Left kidney (tissue), 2 donors: Measurements from ENCODE around the gene POLR3GL. TPM values are rescaled to one million over a fixed set of nuclear protein-coding genes. Genes with fewer than 3 reads are reported as not detected.

Experiments used
- DNase-seq: peaks from one replicate; pipeline ENCODE4 v3.0.0-alpha.2; 2013
- polyA plus RNA-seq: library from polyadenylated mRNA; unstranded; fragments of 120-200 nt; gene quantifications from one replicate; pipeline ENCODE4 v1.2.1, GENCODE V29; 2013; ENCODE audit not compliant: insufficient read length

POLR3GL gene
- polyA plus RNA-seq, 1 donor: 33.4 TPM

- DNase-seq: no peak
Observed at GRCh38 chr1:145991735-145992412, 27.4 kb downstream of the POLR3GL start.

GRCh38 chr1:145992502-145992936, 28.0 kb downstream of the POLR3GL start:
- DNase-seq: no peak

- DNase-seq: no peak
Observed at GRCh38 chr1:145992958-145993617, 28.6 kb downstream of the POLR3GL start.

DNA sequence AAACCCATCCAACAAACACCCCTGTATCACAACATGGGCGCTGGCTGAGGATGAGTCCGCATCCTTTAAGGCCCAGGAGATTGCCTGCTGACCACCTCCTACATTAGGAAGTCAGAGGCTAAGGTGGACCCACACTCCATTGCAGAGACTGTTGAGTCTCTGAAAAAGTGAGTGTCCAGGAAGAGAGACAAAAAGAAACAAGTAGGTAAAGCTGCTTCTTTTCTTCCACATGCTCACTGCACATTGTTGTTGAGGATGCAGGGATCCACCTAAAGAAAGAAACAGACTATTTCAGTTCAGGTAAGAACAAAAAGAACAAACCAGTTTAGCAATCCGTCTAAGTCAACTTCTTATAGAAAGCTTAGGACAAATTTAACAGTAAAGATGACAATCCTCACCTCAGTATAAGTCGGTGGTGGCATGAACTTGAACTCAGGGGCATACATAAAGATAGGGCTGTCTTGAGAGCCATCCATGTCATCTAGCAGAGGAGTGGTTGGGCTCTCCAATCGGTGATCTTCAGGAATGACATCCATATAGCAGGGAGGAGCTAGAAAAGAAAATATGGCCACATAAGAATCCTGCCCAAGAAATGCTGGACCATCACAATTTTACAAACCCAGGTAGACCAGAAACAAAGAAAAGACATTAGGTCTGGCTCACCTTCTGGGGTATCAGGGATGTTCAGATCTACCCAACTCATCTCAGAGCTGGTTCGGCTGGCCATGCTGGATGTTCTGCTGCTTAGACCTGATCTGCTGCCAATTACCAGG, 29.3 kb downstream of the POLR3GL start:
- DNase-seq: no peak

DNA sequence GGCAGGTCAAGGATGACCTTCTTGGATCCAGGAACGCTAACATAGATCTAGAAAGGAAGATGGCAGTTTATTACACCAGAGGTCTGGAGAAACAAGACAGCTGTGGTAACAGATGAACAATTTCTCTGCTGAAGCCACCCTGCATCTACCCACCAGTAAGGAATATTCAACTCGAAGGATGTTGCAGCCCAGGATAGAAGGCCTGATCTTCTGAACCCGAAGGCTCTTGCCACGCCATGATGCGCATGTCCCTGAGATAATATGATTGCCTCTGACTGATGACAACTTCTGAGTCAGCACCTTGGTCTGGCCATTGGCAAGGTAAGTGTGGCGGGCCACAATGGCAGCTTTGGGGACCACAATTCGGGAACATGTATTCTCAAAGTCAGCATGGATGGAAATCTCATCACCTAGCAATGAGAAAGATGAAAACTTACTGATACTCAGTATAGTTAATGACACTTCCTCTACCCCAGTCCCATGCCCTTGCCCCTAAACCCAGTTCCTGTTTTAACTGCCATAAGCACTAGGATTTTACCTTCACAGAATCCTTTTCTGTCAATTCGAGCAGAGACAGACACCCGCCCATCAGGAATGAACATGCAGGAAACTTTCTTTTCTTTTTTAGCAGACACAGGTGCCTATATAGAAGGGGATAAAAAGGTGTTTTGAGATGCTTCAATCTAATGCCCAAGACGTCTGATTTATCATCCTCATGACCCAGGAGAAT, 30.1 kb downstream of the POLR3GL start:
- DNase-seq: no peak

DNA sequence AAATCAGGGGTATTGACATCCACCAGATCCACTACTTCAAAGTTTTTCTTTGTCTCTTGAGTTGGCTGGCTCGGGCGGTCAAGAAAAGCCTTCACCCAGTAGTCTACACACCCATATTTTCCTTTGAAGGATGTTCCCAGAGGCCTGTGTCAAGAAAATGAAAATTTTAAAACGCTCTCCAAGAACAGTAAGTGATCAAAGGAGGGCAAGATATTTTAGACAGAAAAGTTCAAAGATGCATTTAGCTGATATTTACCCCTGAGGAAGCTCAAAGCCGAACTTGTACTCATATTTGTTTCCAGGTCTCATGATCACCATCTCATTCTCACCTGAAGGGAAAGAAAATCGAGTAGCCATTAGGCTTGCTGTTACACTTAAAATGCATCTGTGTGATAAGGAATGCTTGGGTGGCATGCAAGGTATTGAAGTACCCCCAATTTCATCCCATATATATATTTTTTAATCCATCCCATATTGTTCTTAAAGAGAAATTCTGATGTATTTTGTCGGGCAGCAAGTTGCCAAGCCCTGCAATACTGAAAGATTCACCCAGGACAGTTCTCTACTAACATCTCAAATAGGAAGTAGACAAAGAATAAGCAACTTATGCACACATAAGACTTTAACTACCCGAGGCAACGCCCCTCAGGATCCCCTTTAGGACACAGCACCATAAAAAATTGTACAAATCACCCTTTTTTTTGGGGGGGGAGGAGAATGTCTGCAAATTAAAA, 30.8 kb downstream of the POLR3GL start:
- no peak for DNase-seq

DNA sequence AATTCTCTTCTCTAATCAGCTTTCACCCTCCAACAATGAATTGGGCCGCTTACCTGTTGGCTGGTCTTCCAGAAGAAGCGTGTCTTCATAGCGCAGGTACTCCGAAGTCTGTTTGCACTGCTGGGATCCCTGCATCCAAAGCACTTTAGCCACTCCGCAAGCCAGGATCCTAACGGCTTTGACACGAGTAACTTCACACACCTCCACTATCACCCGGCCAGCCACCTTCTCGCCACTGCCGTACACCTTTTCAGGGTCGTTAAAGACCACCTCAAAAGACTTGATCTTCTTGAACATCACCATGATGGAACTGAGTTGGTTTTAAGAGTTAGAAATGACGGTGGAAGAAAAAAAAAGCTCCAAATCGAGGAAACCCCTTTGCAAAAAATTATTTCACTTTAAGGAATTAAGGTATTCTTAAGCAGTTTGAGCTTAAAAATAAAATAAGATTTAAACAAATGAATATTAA, 31.5 kb downstream of the POLR3GL start:
- DNase-seq: no peak

GRCh38 chr1:145996433-145997015, 32.0 kb downstream of the POLR3GL start, which contains the start of gene TXNIP:
TXNIP (minus strand) TSS chr1:145996579; CDS start chr1:145996266, 313 bp downstream.
- peak; percentile 99 for DNase-seq

DNA sequence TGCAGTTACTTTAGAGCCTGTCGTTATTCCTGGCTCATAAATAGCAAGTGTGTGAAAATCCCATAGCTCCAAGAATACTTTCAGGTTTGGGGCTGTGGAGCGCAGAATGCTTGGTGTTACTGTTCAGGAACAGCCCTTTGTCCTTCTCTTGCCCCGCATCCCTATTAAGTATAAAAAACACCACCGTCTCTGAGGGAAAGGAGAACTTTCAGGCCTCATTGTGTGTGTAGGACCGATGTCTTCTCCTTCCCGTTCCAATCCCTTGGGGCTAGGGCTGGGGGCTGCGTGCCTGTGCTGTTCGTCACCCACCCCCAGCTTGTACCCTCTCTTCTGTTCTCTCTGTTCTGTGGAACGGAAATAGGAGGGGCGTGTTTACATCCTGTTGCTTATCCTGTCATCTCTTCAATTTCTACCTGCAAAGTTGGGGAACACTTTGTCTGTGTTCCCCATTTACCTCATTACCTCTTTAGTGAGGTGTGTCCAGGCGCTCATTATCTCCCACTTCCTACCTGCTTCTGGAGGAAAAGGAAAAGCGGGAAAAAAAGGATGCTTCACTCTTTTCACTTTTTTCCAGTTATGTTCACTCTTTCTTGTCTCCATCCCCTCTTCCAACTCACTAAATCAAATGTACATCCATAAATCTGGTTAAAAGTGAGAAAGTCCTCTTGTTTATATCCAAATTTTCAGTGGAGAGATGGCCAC, 32.7 kb downstream of the POLR3GL start:
- DNase-seq: peak; percentile 37

DNA sequence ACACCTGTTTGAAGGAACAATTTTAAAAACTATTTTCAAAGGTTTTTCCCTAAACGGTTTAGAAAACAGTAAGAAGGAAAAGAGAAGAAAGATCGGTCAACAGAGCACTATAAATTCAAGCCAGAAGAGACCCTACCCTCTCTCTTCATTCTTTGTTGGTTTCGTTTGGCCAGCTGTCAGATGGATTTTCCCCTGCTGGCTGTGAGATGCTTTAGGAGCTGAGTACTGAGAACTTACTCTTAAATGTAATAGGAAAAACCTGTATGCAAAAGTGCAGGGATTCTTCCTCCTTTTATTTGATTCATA, 33.2 kb downstream of the POLR3GL start:
- DNase-seq: peak; percentile 54

DNA sequence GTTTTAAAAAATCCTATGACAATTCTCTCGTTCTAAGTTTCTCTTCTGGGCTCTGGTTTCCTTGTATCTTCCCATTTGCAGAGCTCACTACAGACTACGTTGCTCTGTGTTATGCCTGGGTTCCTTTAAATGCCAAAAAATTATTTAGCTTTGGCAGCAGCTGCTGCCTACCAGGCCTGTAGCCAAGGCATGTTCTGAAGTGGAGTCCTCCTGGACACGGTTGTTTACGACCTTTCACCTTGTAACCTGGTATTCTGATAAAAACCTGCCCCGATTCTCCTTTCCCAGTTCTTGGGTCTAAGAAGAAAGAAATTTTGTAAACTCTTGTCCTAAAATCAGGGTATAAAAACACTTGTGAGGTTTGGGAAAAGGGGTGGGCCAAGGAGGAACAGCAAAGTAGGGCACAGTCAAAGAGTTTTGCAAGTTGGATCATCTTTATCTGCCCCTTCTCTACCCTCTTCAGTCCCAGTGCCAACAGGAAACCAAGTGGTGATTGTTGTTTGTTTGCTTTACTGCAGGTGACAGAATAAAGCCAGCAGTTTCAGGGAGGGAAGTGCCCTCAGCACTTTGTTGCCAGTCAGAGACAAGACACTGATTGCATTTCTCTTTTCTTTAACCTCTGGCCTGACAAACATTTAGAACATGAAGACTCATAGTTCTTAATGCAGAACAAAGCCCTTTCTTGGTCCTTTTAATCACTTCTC, 35.0 kb downstream of the POLR3GL start:
- DNase-seq: no peak

- no peak for DNase-seq
Observed at GRCh38 chr1:146001709-146002108, 37.2 kb downstream of the POLR3GL start.

DNA sequence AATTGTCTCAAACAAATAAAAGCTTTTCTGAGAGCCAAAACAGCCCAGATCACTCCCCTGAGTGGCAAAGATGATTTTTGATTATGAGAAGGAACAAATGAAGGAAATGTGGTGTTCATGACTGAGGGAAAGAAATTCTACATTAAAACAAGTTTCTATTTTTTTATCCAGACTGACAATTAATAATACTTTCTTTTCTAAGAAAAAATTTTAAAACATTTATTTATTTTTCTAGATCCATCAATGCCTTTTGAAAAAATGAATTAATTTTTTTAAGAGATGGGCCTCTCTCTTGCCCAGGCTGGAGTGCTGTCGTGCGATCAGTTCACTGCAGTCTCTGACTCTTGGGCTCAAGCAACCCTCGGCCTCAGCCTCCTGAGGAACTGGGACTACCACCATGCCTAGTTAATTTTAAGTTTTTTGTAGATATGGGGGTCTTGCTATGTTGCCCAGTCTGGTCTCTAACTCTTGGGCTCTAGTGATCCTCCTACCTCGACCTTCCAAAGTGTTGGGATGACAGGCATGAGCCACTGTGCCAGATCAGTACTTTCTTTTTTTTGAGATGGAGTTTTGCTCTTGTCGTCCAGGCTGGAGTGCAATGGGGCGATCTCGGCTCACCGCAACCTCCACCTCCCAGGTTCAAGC, 43.1 kb downstream of the POLR3GL start:
- DNase-seq: no peak

- no peak for DNase-seq
Observed at GRCh38 chr1:146010126-146010738, 45.7 kb downstream of the POLR3GL start.

DNA sequence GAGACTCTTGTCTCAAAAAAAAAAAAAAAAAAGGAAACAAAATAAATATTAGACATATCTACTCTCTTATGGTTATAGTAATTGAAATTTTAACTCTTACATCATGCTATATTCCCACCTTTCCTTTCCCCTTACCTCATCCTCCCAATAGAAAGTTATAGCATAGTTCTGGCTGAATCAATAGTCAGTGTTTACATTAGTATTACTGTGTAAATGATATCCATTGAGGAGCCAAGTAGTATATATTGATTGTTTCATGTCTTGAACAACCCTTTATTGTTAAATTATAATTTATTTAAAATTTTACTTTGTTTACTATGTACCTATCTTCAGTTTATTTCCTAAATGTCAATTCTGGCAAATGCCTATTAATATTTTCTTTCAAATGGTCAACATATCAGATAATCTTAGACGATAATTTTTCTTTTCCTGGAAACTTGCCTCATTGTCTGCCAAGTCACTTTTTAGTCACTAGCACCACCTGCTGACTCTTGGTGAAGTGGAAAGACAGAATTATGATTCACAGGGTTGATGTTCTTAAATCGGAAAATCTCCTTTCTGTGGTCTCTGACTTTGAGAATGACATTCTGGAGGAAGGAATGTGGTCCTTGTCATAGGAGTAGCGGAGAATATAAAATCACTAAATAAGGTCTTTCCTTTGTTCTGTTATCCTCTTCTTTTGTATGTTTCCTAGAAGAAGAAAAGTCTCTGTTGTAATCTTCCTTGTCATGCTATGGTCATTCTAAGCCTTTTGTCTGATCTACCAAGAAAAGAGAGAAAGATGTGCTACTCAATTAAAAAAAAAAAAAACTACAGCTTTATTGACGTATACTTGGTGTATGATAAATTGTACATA, 48.4 kb downstream of the POLR3GL start:
- no peak for DNase-seq

DNA sequence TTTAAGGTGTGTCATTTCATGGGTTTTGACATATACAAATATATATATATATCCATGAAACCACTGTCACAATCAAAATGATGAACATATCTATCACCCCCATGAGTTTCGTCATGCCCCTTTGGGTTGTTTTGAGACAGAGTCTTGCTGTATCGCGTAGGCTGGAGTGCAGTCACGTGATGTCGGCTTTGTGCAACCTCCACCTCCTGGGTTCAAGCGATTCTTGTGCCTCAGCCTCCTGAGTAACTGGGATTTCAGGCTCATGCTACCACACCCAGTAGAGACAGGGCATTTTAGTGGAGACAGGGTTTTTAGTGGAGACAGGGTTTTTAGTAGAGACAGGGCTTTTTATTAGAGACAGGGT, 49.1 kb downstream of the POLR3GL start:
- no peak for DNase-seq

DNA sequence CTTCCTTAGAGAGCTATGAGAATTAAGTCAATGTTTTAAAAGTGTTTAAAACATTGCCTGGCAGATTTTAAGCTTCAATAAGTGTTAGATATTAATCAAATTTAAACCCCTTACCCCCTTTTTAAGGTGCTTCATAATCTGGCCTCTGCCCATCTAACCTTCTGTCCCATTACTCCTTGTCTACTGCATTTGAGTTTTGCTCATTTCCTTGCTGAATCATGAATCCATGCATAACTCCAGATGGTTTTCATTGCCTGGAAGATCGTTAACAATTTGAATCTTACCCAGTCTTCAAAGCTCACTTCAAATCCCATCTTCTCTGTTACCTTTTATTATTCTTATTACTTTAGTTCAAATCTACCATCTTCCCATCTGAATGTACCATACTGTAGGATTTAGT, 52.4 kb downstream of the POLR3GL start:
- DNase-seq: no peak
